Measurements from ENCODE around the gene CLN5. TPM values are rescaled to one million over a fixed set of nuclear protein-coding genes. Genes with fewer than 3 reads are reported as not detected.

The CLN5 gene
- total and polyA plus RNA-seq, 11 donors = 11.8 to 19.1 (median 15.9) TPM

Other genes with a start within 250 kb of the CLN5 start
- gene KCTD12, start 105.7 kb upstream of the CLN5 start, total RNA-seq = 10 to 100 TPM; 29.5 to 84.4 (median 44.1) TPM
- 10 to 100 TPM; 10.1 to 21.7 TPM for gene KCTD12, start 105.7 kb upstream of the CLN5 start, polyA plus RNA-seq
- gene ACOD1, start 43.6 kb upstream of the CLN5 start, total RNA-seq = under 1 TPM in 1 of 9 donors, not detected in 8; 0.91 TPM
- gene ACOD1, start 43.6 kb upstream of the CLN5 start, polyA plus RNA-seq = not detected
- 10 to 100 TPM; 27.5 to 50.0 (median 32.1) TPM for gene FBXL3, start 35.1 kb downstream of the CLN5 start, total RNA-seq
- gene FBXL3, start 35.1 kb downstream of the CLN5 start, polyA plus RNA-seq = 10 to 100 TPM; 11.8 to 27.2 TPM